ENCODE results near the gene MYO18B.

The MYO18B gene

GRCh38 chr22:25875461-25875860, 133.5 kb downstream of the MYO18B start:
- peaks cover 20% of the 10 kb centered on the region for H3K27me3 ChIP-seq (replicated peaks; ENCODE audit: control insufficient read depth, insufficient read depth, low read length)
- DNase-seq (ENCODE audit: low read depth) = no peak
- no peaks in the 10 kb centered on the region for H3K9me3 ChIP-seq (ENCODE audit: control insufficient read depth, low read length)
- H3K4me3 ChIP-seq (ENCODE audit: low read length) = no peak overlapping the region
- H3K36me3 ChIP-seq (ENCODE audit: control insufficient read depth, insufficient read depth, low read length, severe bottlenecking) = no peaks in the 10 kb centered on the region
- no peak overlapping the region for H3K9ac ChIP-seq (ENCODE audit: low read length)
- no peaks in the 10 kb centered on the region for H3K4me1 ChIP-seq (ENCODE audit: control insufficient read depth, insufficient read depth, low read length)

- Histone ChIP-seq H3K9ac (ENCODE audit: low read length) (no peak overlapping the region), H3K9me3 (ENCODE audit: control insufficient read depth, low read length) (no peaks in the 10 kb centered on the region), H3K36me3 (ENCODE audit: control insufficient read depth, insufficient read depth, low read length, severe bottlenecking) (no peaks in the 10 kb centered on the region), H3K4me1 (ENCODE audit: control insufficient read depth, insufficient read depth, low read length) (no peaks in the 10 kb centered on the region), H3K4me3 (ENCODE audit: low read length) (no peak overlapping the region), H3K27me3 (replicated peaks; ENCODE audit: control insufficient read depth, insufficient read depth, low read length) (peaks cover 14% of the 10 kb centered on the region)
- no peak for DNase-seq (ENCODE audit: low read depth)
Observed at GRCh38 chr22:25876871-25877270, 134.9 kb downstream of the MYO18B start.

- Histone ChIP-seq H3K4me3 (ENCODE audit: low read length) (no peak overlapping the region), H3K9ac (ENCODE audit: low read length) (no peak overlapping the region), H3K9me3 (ENCODE audit: control insufficient read depth, low read length) (no peaks in the 10 kb centered on the region), H3K36me3 (ENCODE audit: control insufficient read depth, insufficient read depth, low read length, severe bottlenecking) (no peaks in the 10 kb centered on the region), H3K4me1 (ENCODE audit: control insufficient read depth, insufficient read depth, low read length) (no peaks in the 10 kb centered on the region), H3K27me3 (replicated peaks; ENCODE audit: control insufficient read depth, insufficient read depth, low read length) (peaks cover 12% of the 10 kb centered on the region)
- DNase-seq (ENCODE audit: low read depth) = no peak
Observed at GRCh38 chr22:25878933-25879332, 136.9 kb downstream of the MYO18B start.

GRCh38 chr22:25880524-25880923, 138.5 kb downstream of the MYO18B start:
- Histone ChIP-seq H3K9me3 (ENCODE audit: control insufficient read depth, low read length) (no peaks in the 10 kb centered on the region), H3K4me1 (ENCODE audit: control insufficient read depth, insufficient read depth, low read length) (no peaks in the 10 kb centered on the region), H3K27me3 (replicated peaks; ENCODE audit: control insufficient read depth, insufficient read depth, low read length) (peaks cover 12% of the 10 kb centered on the region), H3K36me3 (ENCODE audit: control insufficient read depth, insufficient read depth, low read length, severe bottlenecking) (no peaks in the 10 kb centered on the region), H3K9ac (ENCODE audit: low read length) (no peak overlapping the region), H3K4me3 (ENCODE audit: low read length) (no peak overlapping the region)
- no peak for DNase-seq (ENCODE audit: low read depth)

- Histone ChIP-seq H3K4me3 (ENCODE audit: low read length) (no peak overlapping the region), H3K27me3 (replicated peaks; ENCODE audit: control insufficient read depth, insufficient read depth, low read length) (peaks cover 19% of the 10 kb centered on the region), H3K4me1 (ENCODE audit: control insufficient read depth, insufficient read depth, low read length) (no peaks in the 10 kb centered on the region), H3K9me3 (ENCODE audit: control insufficient read depth, low read length) (no peaks in the 10 kb centered on the region), H3K9ac (ENCODE audit: low read length) (no peak overlapping the region), H3K36me3 (ENCODE audit: control insufficient read depth, insufficient read depth, low read length, severe bottlenecking) (no peaks in the 10 kb centered on the region)
- no peak for DNase-seq (ENCODE audit: low read depth)
Observed at GRCh38 chr22:25881210-25881755, 139.3 kb downstream of the MYO18B start.

GRCh38 chr22:25882360-25882759, 140.4 kb downstream of the MYO18B start:
- Histone ChIP-seq H3K36me3 (ENCODE audit: control insufficient read depth, insufficient read depth, low read length, severe bottlenecking) (no peaks in the 10 kb centered on the region), H3K9me3 (ENCODE audit: control insufficient read depth, low read length) (no peaks in the 10 kb centered on the region), H3K27me3 (replicated peaks; ENCODE audit: control insufficient read depth, insufficient read depth, low read length) (peaks cover 20% of the 10 kb centered on the region), H3K4me1 (ENCODE audit: control insufficient read depth, insufficient read depth, low read length) (no peaks in the 10 kb centered on the region), H3K9ac (ENCODE audit: low read length) (no peak overlapping the region), H3K4me3 (ENCODE audit: low read length) (no peak overlapping the region)
- no peak for DNase-seq (ENCODE audit: low read depth)

GRCh38 chr22:25883482-25884033, 141.6 kb downstream of the MYO18B start:
- Histone ChIP-seq H3K4me3 (ENCODE audit: low read length) (no peak overlapping the region), H3K4me1 (ENCODE audit: control insufficient read depth, insufficient read depth, low read length) (no peaks in the 10 kb centered on the region), H3K9me3 (ENCODE audit: control insufficient read depth, low read length) (no peaks in the 10 kb centered on the region), H3K27me3 (replicated peaks; ENCODE audit: control insufficient read depth, insufficient read depth, low read length) (peaks cover 18% of the 10 kb centered on the region), H3K9ac (ENCODE audit: low read length) (no peak overlapping the region), H3K36me3 (ENCODE audit: control insufficient read depth, insufficient read depth, low read length, severe bottlenecking) (no peaks in the 10 kb centered on the region)
- DNase-seq (ENCODE audit: low read depth) = no peak

- no peak overlapping the region for H3K9ac ChIP-seq (ENCODE audit: low read length)
- no peak for DNase-seq (ENCODE audit: low read depth)
- H3K4me3 ChIP-seq (ENCODE audit: low read length) = no peak overlapping the region
- no peaks in the 10 kb centered on the region for H3K9me3 ChIP-seq (ENCODE audit: control insufficient read depth, low read length)
- H3K4me1 ChIP-seq (ENCODE audit: control insufficient read depth, insufficient read depth, low read length) = no peaks in the 10 kb centered on the region
- peaks cover 16% of the 10 kb centered on the region for H3K27me3 ChIP-seq (replicated peaks; ENCODE audit: control insufficient read depth, insufficient read depth, low read length)
- no peaks in the 10 kb centered on the region for H3K36me3 ChIP-seq (ENCODE audit: control insufficient read depth, insufficient read depth, low read length, severe bottlenecking)
Observed at GRCh38 chr22:25884121-25884520, 142.1 kb downstream of the MYO18B start.

- no peak overlapping the region for H3K4me3 ChIP-seq (ENCODE audit: low read length)
Observed at GRCh38 chr22:25888399-25889054, 146.5 kb downstream of the MYO18B start.

GRCh38 chr22:25890651-25891050, 148.7 kb downstream of the MYO18B start:
- Histone ChIP-seq H3K9ac (ENCODE audit: low read length) (no peak overlapping the region), H3K27me3 (replicated peaks; ENCODE audit: control insufficient read depth, insufficient read depth, low read length) (peaks cover 22% of the 10 kb centered on the region), H3K4me3 (ENCODE audit: low read length) (no peak overlapping the region), H3K4me1 (ENCODE audit: control insufficient read depth, insufficient read depth, low read length) (no peaks in the 10 kb centered on the region), H3K9me3 (ENCODE audit: control insufficient read depth, low read length) (no peaks in the 10 kb centered on the region), H3K36me3 (ENCODE audit: control insufficient read depth, insufficient read depth, low read length, severe bottlenecking) (no peaks in the 10 kb centered on the region)
- no peak for DNase-seq (ENCODE audit: low read depth)

More at GRCh38 chr22:25888399-25889054, 146.5 kb downstream of the MYO18B start:
- Histone ChIP-seq H3K27me3 (replicated peaks; ENCODE audit: control insufficient read depth, insufficient read depth, low read length) (peaks cover 15% of the 10 kb centered on the region), H3K36me3 (ENCODE audit: control insufficient read depth, insufficient read depth, low read length, severe bottlenecking) (no peaks in the 10 kb centered on the region), H3K9ac (ENCODE audit: low read length) (no peak overlapping the region), H3K9me3 (ENCODE audit: control insufficient read depth, low read length) (no peaks in the 10 kb centered on the region), H3K4me1 (ENCODE audit: control insufficient read depth, insufficient read depth, low read length) (no peaks in the 10 kb centered on the region)
- no peak for DNase-seq (ENCODE audit: low read depth)

- Histone ChIP-seq H3K9ac (ENCODE audit: low read length) (no peak overlapping the region), H3K4me1 (ENCODE audit: control insufficient read depth, insufficient read depth, low read length) (no peaks in the 10 kb centered on the region), H3K27me3 (replicated peaks; ENCODE audit: control insufficient read depth, insufficient read depth, low read length) (peaks cover 15% of the 10 kb centered on the region), H3K9me3 (ENCODE audit: control insufficient read depth, low read length) (no peaks in the 10 kb centered on the region), H3K4me3 (ENCODE audit: low read length) (no peak overlapping the region), H3K36me3 (ENCODE audit: control insufficient read depth, insufficient read depth, low read length, severe bottlenecking) (no peaks in the 10 kb centered on the region)
- no peak for DNase-seq (ENCODE audit: low read depth)
Observed at GRCh38 chr22:25892678-25893077, 150.7 kb downstream of the MYO18B start.

Data from adipocyte (in vitro differentiated cells).